Stimulated activated CD4-positive, alpha-beta T cell treated with anti-CD3 and anti-CD28 coated beads, Interleukin-15, amount 100 ng/mL, for 1 hour (primary cell): ENCODE measurements around the gene CDK13.
"Not testable (repeated sequence)": the region's sequence is repeated elsewhere in the genome, so short reads cannot be mapped to it uniquely, and the experiment has no call there.

Experiments
- DNase-seq, 2 donors: peaks; one replicate each; pipeline ENCODE4 v3.0.0-alpha.2; 2020; ENCODE audit warnings: low read depth in 1 of 2, low spot score in 1 of 2

The CDK13 gene

DNA sequence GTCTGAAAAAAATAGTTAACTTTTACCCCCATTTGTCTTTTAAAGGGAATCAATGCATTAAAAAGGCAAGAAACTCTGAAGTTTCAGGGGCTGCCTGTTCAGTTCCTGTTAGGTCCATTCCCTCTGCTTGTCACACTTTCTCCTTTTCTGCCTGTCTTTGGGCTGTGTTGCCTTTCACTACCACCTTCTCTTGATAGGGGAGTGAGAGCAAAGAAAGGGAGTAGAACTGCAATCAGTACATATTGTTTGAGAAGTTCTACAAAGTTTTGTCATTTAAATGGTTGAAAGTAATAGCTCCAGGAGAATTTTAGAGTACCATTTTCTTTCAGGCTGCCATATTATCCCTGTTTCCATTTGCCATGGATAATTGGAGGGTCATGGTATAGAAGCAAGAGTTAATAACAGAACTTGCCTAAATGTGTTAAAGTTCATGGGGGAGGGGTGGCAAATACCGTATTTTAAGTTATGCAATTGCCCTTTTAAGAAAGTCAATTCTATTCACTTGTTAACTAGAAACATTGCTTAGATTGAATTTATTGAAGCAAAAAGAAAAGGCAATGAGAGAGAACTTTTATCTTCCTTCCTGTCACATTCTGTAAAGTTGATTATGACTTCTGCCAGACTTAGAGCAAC is 145.8 kb downstream of the CDK13 start:
- no peak for DNase-seq

DNA sequence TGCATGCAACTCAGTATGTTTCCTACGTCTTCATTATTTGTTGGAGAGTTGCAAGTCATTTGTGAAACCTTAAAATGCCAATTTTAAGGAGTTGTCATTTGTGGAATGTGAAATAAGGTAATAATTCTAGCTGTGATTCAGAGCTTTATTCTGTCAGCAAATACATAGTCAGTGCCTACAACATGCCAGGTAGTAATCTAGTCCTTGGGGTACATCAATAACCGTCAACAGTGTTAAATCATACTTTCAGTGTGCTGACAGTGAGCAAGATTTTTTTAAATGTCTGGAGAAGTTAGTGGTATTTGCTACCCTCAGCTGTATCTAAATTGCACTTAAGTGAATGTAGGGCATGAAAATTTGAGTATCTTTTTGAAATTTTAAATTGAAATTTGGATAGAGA is 147.7 kb downstream of the CDK13 start:
- no peak for DNase-seq

- DNase-seq, result no peak
These were observed 148.8 kb downstream of the CDK13 start for GRCh38 chr7:40098810-40099209.

DNA sequence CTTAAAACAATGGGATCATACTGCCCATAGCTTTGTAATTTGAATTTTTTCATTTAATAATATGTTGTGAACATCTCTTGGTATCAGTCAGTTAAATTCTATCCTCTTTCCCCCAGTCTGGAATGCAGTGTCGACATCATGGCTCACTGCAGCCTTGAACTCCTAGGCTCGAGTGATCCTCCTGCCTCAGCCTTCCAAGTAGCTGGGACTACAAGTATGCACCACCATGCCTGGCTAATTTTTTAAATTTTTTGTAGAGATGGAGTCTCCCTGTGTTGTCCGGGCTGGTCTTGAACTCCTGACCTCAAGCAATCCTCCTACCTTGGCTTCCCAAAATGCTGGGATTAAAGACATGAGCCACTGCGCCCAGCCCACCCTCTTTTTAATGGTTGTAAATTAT is 149.8 kb downstream of the CDK13 start:
- no peak for DNase-seq

- no peak for DNase-seq
These were observed 151.1 kb downstream of the CDK13 start for GRCh38 chr7:40101201-40101600.

- DNase-seq, result no peak
These were observed 152.8 kb downstream of the CDK13 start for GRCh38 chr7:40102897-40103296.

- no peak for DNase-seq
These were observed 155.9 kb downstream of the CDK13 start for GRCh38 chr7:40105879-40106473.

DNA sequence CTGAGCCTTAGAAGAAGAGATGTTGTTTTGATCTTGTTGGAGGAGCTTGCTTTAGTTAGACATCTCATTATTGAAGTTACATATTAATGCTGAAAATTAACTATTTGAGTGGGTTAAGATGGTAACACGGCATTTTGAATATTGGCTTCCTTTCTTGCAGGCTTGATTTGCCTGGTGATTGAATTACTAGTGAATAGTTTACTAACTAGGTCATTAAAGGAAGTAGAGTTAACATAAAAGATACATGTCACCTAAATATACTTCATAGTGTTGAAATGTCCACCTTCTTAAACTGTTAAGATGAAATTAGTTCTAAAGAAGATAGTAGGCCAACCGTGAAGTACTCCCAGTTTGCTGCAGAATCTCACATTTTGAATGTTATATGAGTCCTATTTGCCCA is 165.9 kb downstream of the CDK13 start:
- no peak for DNase-seq

- DNase-seq, result not testable (repeated sequence)
These were observed 167.1 kb downstream of the CDK13 start for GRCh38 chr7:40117199-40117598.

DNA sequence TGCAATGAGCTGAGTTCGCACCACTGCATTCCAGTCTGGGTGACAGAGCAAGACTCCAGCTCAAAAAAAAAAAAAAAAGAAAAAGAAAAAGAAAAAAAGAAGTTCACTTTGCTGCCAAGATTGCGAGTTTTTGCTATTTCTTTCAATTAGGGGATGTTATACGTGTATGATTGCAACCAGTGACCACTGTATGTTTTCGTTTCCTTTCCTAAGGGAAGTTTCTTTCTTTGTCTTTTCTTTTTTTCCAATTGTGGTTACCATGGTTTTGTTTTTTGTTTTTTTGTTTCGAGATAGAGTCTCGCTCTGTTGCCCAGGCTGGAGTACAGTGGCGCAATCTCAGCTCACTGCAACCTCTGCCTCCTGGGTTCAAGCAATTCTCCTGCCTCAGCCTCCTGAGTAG is 168.1 kb downstream of the CDK13 start:
- not testable (repeated sequence) for DNase-seq

DNA sequence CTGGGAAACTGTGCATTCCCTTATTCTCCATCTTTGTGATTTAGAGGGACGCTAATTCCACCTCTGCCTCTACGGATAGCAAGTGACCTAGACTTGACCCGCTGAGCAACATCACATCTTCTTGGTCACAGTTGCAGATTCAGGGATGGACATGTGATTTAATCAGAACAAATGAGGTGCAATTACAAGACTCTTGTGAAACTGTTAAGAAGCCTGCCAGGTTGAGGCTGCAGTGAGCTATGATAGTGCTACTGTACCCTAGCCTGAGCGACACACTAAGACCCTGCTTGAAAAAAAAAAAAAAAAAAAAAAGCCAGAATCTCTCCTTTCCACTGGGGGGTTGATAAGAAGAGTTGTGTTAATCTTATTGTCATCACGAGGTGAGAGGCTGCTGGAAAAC is 170.0 kb downstream of the CDK13 start:
- DNase-seq, result no peak

- DNase-seq, result not testable (repeated sequence)
These were observed 172.3 kb downstream of the CDK13 start for GRCh38 chr7:40122100-40122939.

DNA sequence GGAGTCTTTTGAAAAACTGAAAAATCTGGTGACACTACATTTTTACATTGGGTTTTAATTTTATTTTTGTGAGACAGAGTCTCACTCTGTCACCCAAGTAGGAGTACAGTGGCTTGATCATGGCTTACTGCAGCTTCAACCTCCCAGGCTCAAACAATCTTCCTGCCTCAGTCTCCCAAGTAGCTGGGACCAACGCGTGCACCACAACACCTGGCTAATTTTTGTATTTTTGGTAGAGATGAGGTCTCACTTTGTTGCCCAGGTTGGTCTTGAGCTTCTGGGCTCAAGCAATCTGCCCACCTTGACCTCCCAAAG is 172.8 kb downstream of the CDK13 start:
- DNase-seq, result no peak

DNA sequence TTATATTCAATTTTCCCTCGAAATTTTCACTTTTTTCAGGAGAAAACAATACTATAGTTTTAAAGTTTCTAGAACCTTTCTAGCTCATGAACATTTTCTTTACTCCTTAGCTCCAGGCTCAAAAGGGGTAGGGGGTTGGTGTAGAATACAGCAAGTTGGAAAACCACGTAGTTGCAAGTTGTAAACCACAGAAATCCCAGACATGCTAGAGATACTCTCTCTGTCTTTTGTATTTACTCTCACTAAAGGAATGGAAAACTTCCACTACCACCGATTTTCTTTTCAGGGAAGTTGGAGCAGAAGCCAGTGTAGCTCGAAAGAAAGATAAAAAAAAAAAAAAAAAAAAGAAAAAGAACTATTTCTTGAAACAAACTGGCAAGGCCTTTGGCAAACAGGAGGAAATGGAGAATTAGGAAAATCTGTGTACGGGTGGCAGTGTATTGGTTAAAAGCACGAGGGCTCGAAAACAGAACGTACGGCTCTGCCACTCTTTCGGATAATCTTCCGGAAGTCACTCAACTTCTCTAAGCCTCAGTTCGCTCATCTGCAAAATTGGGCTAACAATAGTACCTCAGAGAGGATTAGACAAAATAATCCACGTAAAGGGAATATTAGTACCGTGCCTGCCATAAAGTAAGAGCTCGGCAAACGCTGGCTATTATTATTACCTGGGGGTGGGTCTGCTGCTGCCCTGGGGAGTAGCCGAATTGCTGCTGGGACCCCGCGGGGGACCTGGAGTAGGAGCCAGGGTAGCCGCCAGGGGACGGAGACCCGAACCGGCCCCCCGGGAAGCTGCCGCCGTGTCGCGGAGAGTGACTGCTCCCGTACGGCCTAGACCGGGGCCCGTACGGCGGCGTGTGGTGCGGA is 183.7 kb downstream of the CDK13 start:
- DNase-seq, result no peak

DNA sequence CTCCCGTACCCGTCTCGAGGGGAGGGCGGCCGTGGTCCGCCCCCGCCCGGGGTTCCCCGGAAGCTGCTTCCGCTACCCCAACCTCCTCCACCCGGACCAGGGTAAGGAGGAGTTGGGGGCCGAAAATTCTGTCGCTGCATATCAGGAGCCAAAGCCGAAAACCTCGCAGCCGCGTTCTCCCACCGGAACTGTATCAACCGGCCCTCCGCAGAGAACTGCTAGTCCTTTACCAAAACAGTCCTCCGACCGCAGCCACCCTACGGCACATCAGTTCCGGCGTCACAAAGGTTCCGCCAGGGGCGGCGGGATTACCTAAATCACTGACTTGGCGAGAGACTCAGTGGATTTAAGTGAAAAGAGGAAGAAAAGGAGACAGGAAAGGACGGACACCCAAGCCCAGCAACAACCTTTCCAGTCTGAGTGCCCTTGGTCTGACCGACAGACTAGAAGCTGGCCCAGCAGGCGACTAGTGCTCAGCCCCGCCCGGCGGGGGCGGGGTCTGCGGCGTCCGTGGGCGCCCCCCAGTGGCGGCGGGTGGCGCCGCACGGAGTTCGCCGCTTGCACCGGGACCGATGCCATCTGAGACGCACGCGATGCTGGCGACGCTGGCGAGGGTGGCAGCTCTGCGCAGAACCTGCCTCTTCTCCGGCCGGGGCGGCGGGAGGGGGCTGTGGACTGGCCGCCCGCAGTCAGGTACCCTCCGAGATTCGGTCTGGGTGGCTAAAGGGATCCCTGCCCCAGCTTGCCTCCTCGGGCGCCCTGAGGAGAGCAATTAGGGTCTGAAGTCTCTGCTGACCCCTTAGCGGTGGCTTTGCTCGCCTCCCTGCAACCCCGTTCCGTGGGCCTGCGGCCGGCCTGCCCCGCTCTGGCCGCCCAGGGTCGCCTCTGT is 184.6 kb downstream of the CDK13 start, which contains the start of the genes MPLKIP and SUGCT:
Gene MPLKIP (minus strand): TSS at position 195 of the 889 bp plus-strand sequence. CDS start 55 bp downstream, at position 140.
Gene SUGCT (plus strand): TSS at position 578 of the 889 bp plus-strand sequence.
- peak; percentile 76 to 78 for DNase-seq

DNA sequence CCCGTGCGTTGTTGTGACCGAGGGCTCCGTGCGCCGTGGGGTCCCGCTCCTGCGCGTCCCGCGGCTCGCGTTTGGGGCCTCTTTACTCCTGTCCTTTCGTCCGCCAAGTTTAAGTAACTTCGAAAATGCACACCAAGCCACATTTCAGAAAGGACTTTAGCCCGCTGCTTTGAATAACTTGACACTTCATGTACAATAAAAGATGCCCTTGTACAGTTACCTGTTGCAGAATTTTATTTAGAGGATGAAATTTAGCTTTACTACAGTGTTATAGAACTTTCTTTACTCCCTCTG is 185.2 kb downstream of the CDK13 start:
- no peak for DNase-seq

DNA sequence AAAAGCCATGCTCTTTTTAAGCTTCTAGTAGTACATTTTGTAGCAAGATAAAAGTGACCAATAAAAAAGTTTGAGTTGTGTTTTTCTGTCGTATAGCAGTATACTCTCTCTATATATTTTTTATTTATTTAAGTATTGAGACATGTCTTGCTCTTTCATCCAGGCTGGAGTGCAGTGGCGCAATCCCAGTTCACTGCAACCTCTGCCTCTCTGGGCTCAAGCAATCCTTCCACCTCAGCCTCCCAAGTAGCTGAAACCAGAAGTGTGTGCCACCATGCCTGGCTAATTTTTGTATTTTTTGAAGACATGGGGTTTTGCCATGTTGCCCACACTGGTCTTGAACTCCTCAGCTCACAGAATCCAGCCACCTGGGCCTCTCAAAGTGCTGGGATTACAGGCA is 187.5 kb downstream of the CDK13 start:
- no peak for DNase-seq

DNA sequence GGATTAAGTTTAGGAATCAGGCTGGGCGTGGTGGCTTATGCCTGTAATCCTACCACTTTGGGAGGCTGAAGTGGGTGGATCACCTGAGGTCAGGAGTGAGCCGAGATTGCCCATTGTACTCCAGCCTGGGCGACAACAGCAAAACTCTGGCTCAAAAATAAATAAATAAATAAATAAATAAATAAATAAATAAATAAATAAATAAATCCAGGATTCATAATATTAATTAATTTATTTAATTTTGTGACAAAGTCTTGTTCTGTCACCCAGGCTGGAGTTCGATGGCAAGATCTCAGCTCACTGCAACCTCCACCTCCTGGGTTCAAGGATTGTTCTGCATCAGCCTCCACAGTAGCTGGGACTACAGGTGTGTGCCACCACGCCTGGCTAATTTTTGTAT is 188.9 kb downstream of the CDK13 start:
- no peak for DNase-seq

DNA sequence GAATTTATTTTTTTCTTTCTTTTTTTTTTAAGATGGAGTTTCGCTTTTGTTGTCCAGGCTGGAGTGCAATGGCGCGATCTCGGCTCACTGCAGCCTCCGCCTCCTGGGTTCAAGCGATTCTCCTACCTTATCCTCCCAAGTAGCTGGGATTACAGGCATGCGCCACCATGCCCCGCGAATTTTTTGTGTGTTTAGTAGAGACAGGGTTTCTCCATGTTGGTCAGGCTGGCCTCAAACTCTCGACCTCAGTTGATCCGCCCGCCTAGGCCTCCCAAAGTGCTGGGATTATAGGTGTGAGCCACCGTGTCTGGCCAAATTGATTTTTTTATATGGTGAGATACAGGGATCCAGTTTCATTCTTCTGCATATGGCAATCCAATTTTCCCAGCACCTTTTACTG is 189.8 kb downstream of the CDK13 start:
- DNase-seq, result not testable (repeated sequence)

GRCh38 chr7:40141916-40142315 is 191.9 kb downstream of the CDK13 start:
- DNase-seq, result not testable (repeated sequence)
